Fibroblast of peridontal ligament (primary cell): ENCODE measurements around the gene CIPC.

Source experiments
- DNase-seq: peaks from one replicate; pipeline ENCODE4 v3.0.0-alpha.2; 2010; ENCODE audit errors: extremely low read depth

The CIPC gene

GRCh38 chr14:77125823-77126325, 27.8 kb downstream of the CIPC start:
- no peak for DNase-seq

DNA sequence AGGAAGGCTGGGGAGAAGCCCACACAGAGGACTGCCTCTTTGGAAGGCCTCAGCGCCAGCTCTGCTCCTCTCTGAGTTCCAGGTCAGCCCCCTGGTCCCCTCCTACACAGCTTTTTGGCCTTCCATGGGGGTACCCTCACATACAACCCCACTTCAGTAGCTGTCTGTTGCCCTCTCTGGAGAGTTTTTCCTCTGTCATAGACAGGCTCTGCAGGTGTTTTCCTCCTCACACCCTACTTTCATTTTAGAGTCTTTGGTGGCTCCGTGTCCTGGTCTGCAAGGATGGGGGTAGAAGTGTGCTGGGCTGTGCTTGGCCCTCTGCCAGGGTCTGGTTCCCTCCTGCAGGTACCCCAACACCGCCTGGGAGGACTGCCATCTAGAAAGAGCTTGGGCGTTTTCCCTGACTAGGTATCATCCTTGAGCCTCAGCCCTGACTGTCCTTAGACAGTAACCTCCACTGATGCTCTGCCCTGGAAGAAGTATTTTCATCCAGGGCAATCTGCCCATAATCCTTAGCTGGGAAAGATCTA, 28.5 kb downstream of the CIPC start:
- no peak for DNase-seq

GRCh38 chr14:77128414-77128891, 30.4 kb downstream of the CIPC start:
- no peak for DNase-seq

DNA sequence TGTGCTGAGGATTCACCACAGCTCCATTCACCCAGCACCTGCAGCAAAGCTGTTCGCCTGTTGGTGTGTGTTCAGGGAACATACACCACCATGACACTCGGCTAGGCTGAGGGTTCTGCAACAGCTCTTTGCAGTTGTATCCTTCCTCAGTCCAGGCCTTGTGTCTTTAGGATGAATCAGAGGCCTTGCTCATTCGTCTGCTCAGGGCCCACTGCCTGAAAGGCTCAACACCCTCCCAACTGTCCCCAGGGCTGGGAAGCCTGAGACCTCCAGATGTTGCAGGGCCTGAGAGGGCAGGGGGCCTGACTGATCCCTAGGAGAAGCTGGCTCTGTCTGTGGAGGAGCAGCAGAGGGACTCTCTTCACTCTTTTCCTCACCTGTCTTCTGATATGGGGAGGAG, 32.3 kb downstream of the CIPC start:
- no peak for DNase-seq

- no peak for DNase-seq
These were observed 33.1 kb downstream of the CIPC start for GRCh38 chr14:77131206-77131605.

GRCh38 chr14:77131871-77132486, 33.9 kb downstream of the CIPC start:
- DNase-seq = no peak

DNA sequence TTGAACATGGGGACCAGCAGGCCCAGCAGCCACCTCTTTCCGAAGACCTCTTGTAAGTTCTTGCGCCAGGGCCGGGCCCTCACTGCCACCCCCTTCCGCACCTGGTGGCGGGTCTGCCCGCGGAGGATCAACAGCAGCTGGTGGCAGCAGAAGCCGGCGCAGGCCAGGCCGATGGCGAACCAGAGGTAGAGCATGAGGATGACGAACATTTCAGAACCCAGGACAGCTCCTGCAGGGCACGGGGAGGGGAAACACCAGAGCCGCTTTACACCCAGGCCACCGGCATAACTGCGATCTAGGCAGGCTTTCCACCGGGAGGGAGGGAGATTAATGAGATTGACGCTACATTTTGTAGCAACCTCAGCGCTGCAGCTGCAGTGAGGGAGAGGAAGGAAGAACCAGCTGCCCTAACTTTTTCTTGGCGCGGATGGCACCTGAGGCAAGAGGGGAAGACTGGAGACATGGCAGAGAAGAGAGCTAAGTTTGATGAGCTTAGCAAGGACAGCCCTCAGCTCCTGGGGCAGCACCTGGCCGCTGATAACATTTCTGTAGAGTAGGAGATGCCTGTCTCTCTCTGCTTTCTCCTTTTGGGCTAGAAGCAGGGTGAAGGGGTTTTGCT, 35.8 kb downstream of the CIPC start:
- peak; percentile 62 for DNase-seq

- no peak for DNase-seq
These were observed 41.0 kb downstream of the CIPC start for GRCh38 chr14:77139022-77139421.

GRCh38 chr14:77139540-77140358, 41.7 kb downstream of the CIPC start:
- DNase-seq = no peak

DNA sequence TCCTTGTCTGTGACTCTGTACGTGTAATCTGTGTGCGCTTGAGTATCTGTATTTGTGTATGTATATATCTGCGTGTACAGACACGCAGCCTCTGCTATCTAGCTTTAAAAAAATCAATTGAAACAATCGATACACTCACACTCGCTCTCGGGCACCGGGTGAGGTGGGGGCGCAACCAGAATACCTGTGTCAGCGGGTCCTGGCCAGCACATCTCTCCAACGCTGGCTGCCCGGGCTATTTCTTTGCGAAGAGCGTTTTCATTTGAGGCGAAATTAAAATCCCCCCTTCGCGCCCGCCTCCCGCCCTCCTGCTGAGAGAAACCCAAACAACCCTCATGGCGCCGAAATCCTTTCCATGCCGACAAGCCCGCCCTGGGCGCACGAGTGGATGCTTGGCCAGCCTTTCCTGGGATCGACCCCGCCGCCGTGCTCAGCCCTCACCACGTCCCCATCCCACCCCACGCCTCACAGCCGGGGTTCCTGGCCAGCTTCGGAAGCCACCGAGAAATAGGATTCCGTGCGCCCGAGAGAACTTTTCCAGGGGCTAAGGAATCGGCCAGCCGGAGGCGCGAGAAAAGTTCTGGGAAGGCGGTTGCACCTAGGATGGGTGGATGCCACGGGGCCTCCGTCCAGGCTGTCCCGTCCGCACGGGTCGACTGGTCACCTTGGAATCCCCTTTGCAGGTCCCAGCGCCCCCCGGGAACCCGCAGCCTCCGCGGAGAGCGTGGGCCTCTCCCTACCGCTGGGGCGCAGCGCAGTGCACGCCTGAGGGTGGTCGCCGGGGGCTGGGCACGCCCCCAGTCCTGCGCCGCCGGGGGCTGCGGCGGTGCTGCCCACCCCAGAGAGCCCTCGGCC, 42.5 kb downstream of the CIPC start:
- no peak for DNase-seq

GRCh38 chr14:77141214-77142004, 43.4 kb downstream of the CIPC start, which contains the start of gene ZDHHC22:
ZDHHC22 (minus strand) TSS chr14:77141791; CDS start chr14:77139738, 2,053 bp downstream.
- no peak for DNase-seq

DNA sequence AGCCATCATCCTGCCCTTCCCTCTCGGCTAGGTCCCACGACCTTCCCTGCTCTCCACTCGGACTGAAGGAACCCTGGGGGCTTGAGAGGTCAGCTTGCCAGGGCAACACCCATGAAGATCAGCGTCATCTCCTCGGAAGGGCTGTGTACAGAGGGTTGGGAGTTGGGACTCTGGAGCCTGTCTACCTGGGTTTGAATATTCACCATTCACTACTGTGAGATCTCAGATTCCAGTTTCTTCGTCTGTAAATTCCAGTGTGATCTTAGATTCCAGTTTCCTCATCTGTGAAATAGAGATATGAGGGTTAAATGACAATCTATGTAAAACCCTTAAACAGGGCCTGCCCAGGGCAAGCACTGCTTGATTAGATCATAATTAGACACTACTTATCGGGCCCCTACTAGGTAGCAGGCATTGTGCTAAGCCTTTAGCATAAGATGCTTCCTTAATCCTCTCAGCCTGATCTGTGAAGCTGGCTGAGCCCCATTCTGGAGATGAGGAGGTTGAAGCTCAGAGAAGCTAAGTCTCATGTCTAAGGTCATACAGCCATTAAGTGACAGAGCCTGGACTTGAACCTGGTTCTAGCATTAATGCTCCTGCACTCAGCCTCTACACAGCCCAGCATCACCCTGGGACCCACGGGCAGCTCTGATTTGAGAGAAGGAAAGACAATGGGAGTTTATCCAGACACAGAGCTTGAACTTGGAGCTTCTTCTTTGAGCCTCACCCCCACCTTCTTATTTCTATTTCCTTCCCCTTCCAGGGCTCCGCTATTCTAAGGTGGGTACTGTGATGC, 44.1 kb downstream of the CIPC start:
- no peak for DNase-seq

DNA sequence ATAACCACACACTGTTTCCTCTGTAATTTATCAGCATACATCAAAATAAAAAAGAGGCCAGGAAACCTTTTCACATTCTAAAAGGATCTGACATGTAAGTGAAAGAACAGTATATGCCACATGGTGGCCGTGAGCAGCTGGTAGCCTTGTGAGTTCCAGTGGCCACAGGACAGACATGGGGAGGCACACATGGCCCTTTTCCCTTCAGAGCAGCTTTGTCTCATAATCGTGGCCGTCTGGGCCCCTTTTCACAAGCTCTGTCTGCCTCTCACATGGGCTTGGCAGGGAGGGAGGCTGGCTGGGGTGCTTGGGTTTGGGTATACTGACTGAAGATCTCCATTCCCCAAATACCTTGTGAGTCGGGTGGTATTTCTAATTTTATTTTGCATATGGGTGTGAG, 45.0 kb downstream of the CIPC start:
- DNase-seq = no peak

- DNase-seq = no peak
These were observed 46.5 kb downstream of the CIPC start for GRCh38 chr14:77144412-77145115.

DNA sequence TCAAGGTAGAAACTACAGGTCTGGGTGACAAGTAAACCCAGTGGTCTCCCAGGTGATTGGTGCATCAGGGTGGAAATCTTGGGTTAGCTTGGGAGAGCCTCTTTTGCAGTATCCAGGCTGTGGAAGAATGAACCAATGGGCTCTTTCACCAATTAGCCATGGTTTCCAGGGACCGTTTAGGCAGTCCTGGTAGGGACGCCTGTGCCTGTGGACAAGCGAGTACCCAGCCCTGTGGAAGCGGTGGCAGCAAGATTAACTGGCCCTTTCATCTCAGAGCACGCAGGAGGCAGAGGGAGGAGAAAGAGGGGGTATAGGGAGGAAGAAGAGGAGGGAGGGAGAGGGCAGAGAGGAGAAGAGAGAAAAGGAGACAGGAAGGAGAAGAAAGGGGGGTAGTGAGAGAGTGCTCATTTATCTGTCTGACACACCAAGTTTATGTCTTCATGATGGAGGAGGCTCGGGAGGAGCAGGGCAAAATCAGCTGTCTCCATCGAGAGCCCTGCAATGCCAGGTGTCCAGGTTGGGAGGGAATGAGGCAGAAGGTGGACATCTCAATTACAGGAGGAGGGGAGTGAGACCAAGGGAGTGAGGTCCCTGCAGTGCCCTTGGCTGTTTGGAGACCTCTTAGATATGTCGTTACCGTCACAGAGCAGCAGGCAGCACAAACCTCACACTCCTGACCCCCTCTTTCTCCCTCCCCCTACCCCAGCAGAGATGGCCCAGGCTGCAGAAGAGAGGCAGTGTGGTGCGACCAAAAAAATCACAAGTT, 48.1 kb downstream of the CIPC start:
- no peak for DNase-seq

GRCh38 chr14:77148510-77149231, 50.6 kb downstream of the CIPC start:
- DNase-seq = no peak

DNA sequence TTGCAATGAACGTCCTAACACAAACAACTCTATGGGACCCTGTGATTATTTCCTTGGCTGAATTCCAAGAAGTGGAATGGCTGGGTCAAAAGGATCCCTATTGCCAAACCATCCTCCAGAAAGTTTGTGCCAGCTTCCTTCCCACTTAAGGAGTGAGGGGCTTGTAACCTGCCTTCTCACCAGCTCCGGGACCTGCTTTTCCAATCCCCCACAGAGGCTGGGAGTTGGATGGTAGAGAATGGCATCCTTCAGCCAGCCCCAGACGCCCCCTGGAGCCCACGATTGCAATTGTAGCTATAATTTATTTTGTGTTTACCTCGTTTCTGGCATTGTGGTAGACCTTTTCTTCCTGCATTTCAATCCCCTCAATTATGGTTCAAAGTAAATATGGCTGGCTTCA, 53.2 kb downstream of the CIPC start:
- no peak for DNase-seq
